H1 (cell line): ENCODE data around the gene USP10. TPM values are rescaled to one million over a fixed set of nuclear protein-coding genes. Genes with fewer than 3 reads are reported as not detected.

Experiments
- CTCF ChIA-PET: fragments of 300-600 bp; sonication (Branson Sonifier 250); formaldehyde crosslinking; loops from one replicate; lab custom pipeline; 2021; ENCODE audit not compliant: partially characterized antibody; lab: Charles Lee
- POLR2A ChIA-PET: fragments of 300-600 bp; sonication (Branson Sonifier 250); formaldehyde crosslinking; loops from one replicate; lab custom pipeline; 2021; ENCODE audit warnings: inconsistent platforms; ENCODE audit not compliant: partially characterized antibody; lab: Charles Lee
- DNase-seq, 2 experiments: peaks; one replicate each; pipeline versions ENCODE4 v3.0.0 to v3.0.0-alpha.2; 2010 to 2022; ENCODE audit warnings: low spot score in 2 of 2, low read depth in 1 of 2, mixed read lengths in 1 of 2
- FAIRE-seq: peaks from 2 replicates; lab custom pipeline; 2011; peaks lifted over from hg19 to GRCh38; lab: Jason Lieb, UNC
- H2AFZ ChIP-seq: 2 replicates; pipeline ENCODE4 v1.8.1; 2012; ENCODE audit warnings: low read length, inconsistent platforms
- H2AK5ac ChIP-seq: 2 replicates; pipeline ENCODE4 v1.6.1; 2013; ENCODE audit warnings: low read depth, low read length
- H2BK120ac ChIP-seq: replicated peaks from 2 replicates; pipeline ENCODE3; 2013; ENCODE audit warnings: low read depth, low read length, inconsistent platforms
- H2BK12ac ChIP-seq: 2 replicates; pipeline ENCODE4 v1.6.1; 2013; ENCODE audit warnings: low read depth, low read length
- H2BK15ac ChIP-seq: 2 replicates; pipeline ENCODE4 v1.6.1; 2013; ENCODE audit warnings: low read length
- H2BK20ac ChIP-seq: 2 replicates; pipeline ENCODE4 v1.6.1; 2013; ENCODE audit warnings: low read length
- H2BK5ac ChIP-seq: 2 replicates; pipeline ENCODE4 v1.6.1; 2013; ENCODE audit warnings: low read depth, low read length
- H3K14ac ChIP-seq: 2 replicates; pipeline ENCODE4 v1.6.1; 2013; ENCODE audit warnings: inconsistent platforms; ENCODE audit not compliant: insufficient read length
- H3K18ac ChIP-seq: 2 replicates; pipeline ENCODE4 v1.6.1; 2013; ENCODE audit warnings: low read length; ENCODE audit errors: extremely low read depth
- H3K23ac ChIP-seq: 2 replicates; pipeline ENCODE4 v1.6.1; 2013; ENCODE audit warnings: inconsistent platforms; ENCODE audit not compliant: insufficient read length
- H3K23me2 ChIP-seq: 2 replicates; pipeline ENCODE4 v1.6.1; 2013; ENCODE audit warnings: low read depth, low read length
- H3K27ac ChIP-seq: 2 replicates; pipeline ENCODE4 v1.6.1; 2011; ENCODE audit warnings: low read depth, low read length, inconsistent platforms
- H3K27me3 ChIP-seq, 4 experiments: replicated peaks in 1 of 4; 1 replicate in 1 of 4; 2 replicates in 3 of 4; pipeline versions ENCODE4 v1.6.1 to v1.8.1; 2011 to 2013; ENCODE audit warnings: low read length in 3 of 4, mild to moderate bottlenecking in 3 of 4, inconsistent platforms in 2 of 4, mixed read lengths in 2 of 4, moderate library complexity in 1 of 4; ENCODE audit not compliant: control insufficient read depth in 3 of 4, insufficient read depth in 3 of 4; ENCODE audit errors: extremely low read depth in 1 of 4
- H3K36me3 ChIP-seq, 4 experiments: 2 replicates each; pipeline versions ENCODE4 v1.6.1 to v1.8.1; 2011 to 2013; ENCODE audit warnings: mild to moderate bottlenecking in 4 of 4, low read length in 3 of 4, moderate library complexity in 2 of 4, control low read depth in 1 of 4, inconsistent platforms in 1 of 4; ENCODE audit not compliant: insufficient read depth in 4 of 4, control insufficient read depth in 2 of 4
- H3K4ac ChIP-seq: replicated peaks from 2 replicates; pipeline ENCODE3; 2013; ENCODE audit warnings: low read length, low read depth, mixed read lengths, inconsistent platforms; ENCODE audit not compliant: insufficient read length
- H3K4me1 ChIP-seq, 4 experiments: replicated peaks in 1 of 4; 1 replicate in 1 of 4; 2 replicates in 3 of 4; pipeline versions ENCODE4 v1.6.1 to v1.8.1; 2011 to 2013; ENCODE audit warnings: low read length in 3 of 4, inconsistent platforms in 2 of 4, mixed read lengths in 1 of 4; ENCODE audit not compliant: insufficient read depth in 4 of 4, control insufficient read depth in 3 of 4
- H3K4me2 ChIP-seq, 2 experiments: 2 replicates each; pipeline versions ENCODE4 v1.6.1 to v1.8.1; 2011 to 2013; ENCODE audit warnings: low read depth in 2 of 2, low read length in 2 of 2, control low read depth in 1 of 2, inconsistent platforms in 1 of 2, mild to moderate bottlenecking in 1 of 2; ENCODE audit not compliant: insufficient read depth in 1 of 2
- H3K4me3 ChIP-seq, 4 experiments: fragments of 200-600, 300-600 bp in 1 of 4; sonication (generic), shearing (Covaris generic), sonication (Bioruptor Twin) in 1 of 4; 2 replicates each; pipeline versions ENCODE4 v1.5.1 to v1.8.1; 2011 to 2016; ENCODE audit warnings: low read length in 4 of 4, low read depth in 3 of 4, control low read depth in 2 of 4, inconsistent platforms in 2 of 4, mild to moderate bottlenecking in 2 of 4, mixed read lengths in 1 of 4, moderate library complexity in 1 of 4; ENCODE audit not compliant: insufficient read depth in 2 of 4; ENCODE audit errors: extremely low read depth in 1 of 4
- H3K56ac ChIP-seq: replicated peaks from 2 replicates; pipeline ENCODE3; 2013; ENCODE audit warnings: low read depth, mild to moderate bottlenecking, mixed read lengths, low read length, inconsistent platforms; ENCODE audit not compliant: insufficient read length
- H3K79me1 ChIP-seq: 2 replicates; pipeline ENCODE4 v1.6.1; 2013; ENCODE audit warnings: low read depth, low read length, control low read depth
- H3K79me2 ChIP-seq, 2 experiments: 2 replicates each; pipeline versions ENCODE4 v1.6.1 to v1.8.1; 2012 to 2013; ENCODE audit warnings: low read length in 2 of 2, mild to moderate bottlenecking in 2 of 2, inconsistent platforms in 1 of 2; ENCODE audit not compliant: insufficient read depth in 2 of 2, control insufficient read depth in 1 of 2
- H3K9ac ChIP-seq, 4 experiments: replicated peaks in 1 of 4; 1 replicate in 1 of 4; 2 replicates in 3 of 4; pipeline versions ENCODE4 v1.6.1 to v1.8.1; 2011 to 2013; ENCODE audit warnings: low read depth in 3 of 4, low read length in 3 of 4, control low read depth in 2 of 4, mild to moderate bottlenecking in 2 of 4, moderate library complexity in 2 of 4, inconsistent platforms in 1 of 4; ENCODE audit errors: extremely low read depth in 1 of 4
- H3K9me3 ChIP-seq, 2 experiments: 2 replicates each; pipeline versions ENCODE4 v1.6.1 to v1.8.1; 2012 to 2013; ENCODE audit warnings: mild to moderate bottlenecking in 2 of 2, moderate library complexity in 2 of 2, control low read depth in 1 of 2, inconsistent platforms in 1 of 2, low read depth in 1 of 2, low read length in 1 of 2, mixed read lengths in 1 of 2; ENCODE audit not compliant: insufficient read depth in 2 of 2
- H4K20me1 ChIP-seq, 2 experiments: replicated peaks in 1 of 2; 2 replicates each; pipeline versions ENCODE3 to v1.8.1; 2011 to 2013; ENCODE audit warnings: inconsistent platforms in 2 of 2, low read length in 2 of 2, mild to moderate bottlenecking in 1 of 2; ENCODE audit not compliant: insufficient read depth in 2 of 2, control insufficient read depth in 1 of 2
- H4K5ac ChIP-seq: 2 replicates; pipeline ENCODE4 v1.6.1; 2013; ENCODE audit warnings: low read length, low read depth, mixed read lengths, inconsistent platforms; ENCODE audit not compliant: insufficient read length
- H4K8ac ChIP-seq: 2 replicates; pipeline ENCODE4 v1.8.0; 2013; ENCODE audit warnings: mild to moderate bottlenecking, moderate library complexity, low read length, inconsistent platforms; ENCODE audit not compliant: insufficient read depth; ENCODE audit errors: extremely low read depth
- H4K91ac ChIP-seq: replicated peaks from 2 replicates; pipeline ENCODE3; 2013; ENCODE audit warnings: low read length, mixed read lengths, inconsistent platforms; ENCODE audit not compliant: insufficient read length
- CBX5 ChIP-seq: fragments of 300-800, 300-1000 bp; sonication (generic); IDR thresholded peaks from 2 replicates; pipeline ENCODE4 v1.7.1; 2016; ENCODE audit warnings: antibody characterized with exemption, low read length, low read depth
- CEBPB ChIP-seq: IDR thresholded peaks from 2 replicates; pipeline ENCODE4 v1.6.1; 2012; ENCODE audit warnings: low read depth, low read length
- EZH2 ChIP-seq: fragments of 200-600 bp; sonication (generic); IDR thresholded peaks from 2 replicates; pipeline ENCODE4 v1.7.1; 2012; ENCODE audit warnings: low read depth, mild to moderate bottlenecking, moderate library complexity, low read length, inconsistent platforms; ENCODE audit not compliant: severe bottlenecking
- GABPA ChIP-seq: IDR thresholded peaks from 2 replicates; pipeline ENCODE4 v1.6.1; 2011; ENCODE audit warnings: mild to moderate bottlenecking, low read length, moderate library complexity, borderline replicate concordance; ENCODE audit not compliant: insufficient read depth
- GTF2F1 ChIP-seq: IDR thresholded peaks from 2 replicates; pipeline ENCODE4 v1.6.1; 2012; ENCODE audit warnings: low read depth, low read length, improper control_type of control experiment, borderline replicate concordance
- POLR2AphosphoS5 ChIP-seq: IDR thresholded peaks from 2 replicates; pipeline ENCODE4 v1.6.1; 2011; ENCODE audit warnings: low read depth, low read length
- SIN3A ChIP-seq, 2 experiments: IDR thresholded peaks in 1 of 2; conservative IDR thresholded peaks in 1 of 2; 2 replicates each; pipeline ENCODE4 v1.6.1; 2011 to 2012; ENCODE audit warnings: low read length in 2 of 2, improper control_type of control experiment in 1 of 2, low read depth in 1 of 2, mild to moderate bottlenecking in 1 of 2
- SP1 ChIP-seq: IDR thresholded peaks from 2 replicates; pipeline ENCODE4 v1.6.1; 2011; ENCODE audit warnings: low read depth, low read length
- SP4 ChIP-seq: IDR thresholded peaks from 2 replicates; pipeline ENCODE4 v1.6.1; 2012; ENCODE audit warnings: low read length, inconsistent platforms
- TAF7 ChIP-seq: optimal IDR thresholded peaks from 2 replicates; pipeline ENCODE3; 2011; ENCODE audit warnings: low read depth, mild to moderate bottlenecking, inconsistent platforms, low read length, moderate library complexity, borderline replicate concordance
- WGBS, 2 experiments: shearing (Covaris generic) in 1 of 2; methylation state at CpG; one replicate each; pipeline versions ENCODE4 v1.1.6 to v1.1.7; 2013 to 2015; ENCODE audit warnings: low lambda C conversion rate in 2 of 2, mixed read lengths in 2 of 2, inconsistent platforms in 1 of 2, low coverage in 1 of 2, missing lambda C conversion rate in 1 of 2; ENCODE audit not compliant: insufficient replicate concordance in 2 of 2, insufficient coverage in 1 of 2, insufficient read length in 1 of 2; ENCODE audit errors: extremely low coverage in 1 of 2, missing lambda C conversion rate in 1 of 2; 5-methylcytosine and 5-hydroxymethylcytosine counted together
- polyA plus RNA-seq, 7 experiments: library from polyadenylated mRNA; depleted of rRNA in 3 of 7; stranded (reverse) in 5 of 7; unstranded in 2 of 7; fragments of >200 nt in 5 of 7; fragments of 200-250 nt in 2 of 7; gene quantifications; 1 replicate in 5 of 7; 2 replicates in 1 of 7; 4 replicates in 1 of 7; pipeline versions ENCODE4 v1.2.1 to v1.2.3, GENCODE V29; 2011 to 2013; ENCODE audit warnings: missing spikeins in 2 of 7, mixed read lengths in 2 of 7
- total RNA-seq: library from RNA; stranded (reverse); fragmentation: NEBNext Ultra II Directional; extraction: Animal tissue kit (Norgen Biotek cat#: 25700); gene quantifications from 2 replicates; pipeline ENCODE4 v1.2.1, GENCODE V29; 2021
- TF ChIP-seq, protein P1 (sequence below), 3 experiments: IDR thresholded peaks; 1 replicate in 2 of 3; 2 replicates in 1 of 3; pipeline versions ENCODE4 v1.5.1 to v1.6.1; 2011; ENCODE audit warnings: low read length in 3 of 3, mild to moderate bottlenecking in 3 of 3, inconsistent platforms in 2 of 3, low read depth in 1 of 3, moderate library complexity in 1 of 3; ENCODE audit not compliant: insufficient read depth in 1 of 3; ENCODE audit errors: control extremely low read depth in 1 of 3

The USP10 gene
- total and polyA plus RNA-seq, 2 of the 8 experiments (the other 6 are each of a cell fraction or from before 2014, with no cell fraction given) = 171 to 195 TPM

DNA sequence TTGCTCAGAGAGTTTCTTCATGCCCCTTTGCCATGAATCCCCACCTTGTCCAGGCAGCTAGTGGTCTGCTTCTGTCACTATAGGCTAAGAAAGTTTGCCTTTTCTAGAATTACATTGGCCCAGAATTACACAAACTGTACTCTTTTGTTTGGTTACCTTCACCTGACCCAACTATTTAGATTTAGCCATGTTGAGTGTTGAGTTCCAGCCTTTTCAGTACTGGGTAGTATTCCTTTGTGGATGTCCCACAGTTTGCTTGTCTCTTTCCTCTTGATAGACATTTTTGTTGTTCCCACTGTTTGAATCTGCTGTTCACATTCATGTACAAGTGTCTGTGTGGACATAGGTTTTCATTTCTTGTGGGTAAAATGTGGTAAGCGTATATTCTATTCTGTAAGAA is 22.3 kb downstream of the USP10 start:
- peaks cover 31 to 34% of the 10 kb centered on the region in 2 experiments for H4K20me1 ChIP-seq
- WGBS, 2 experiments = 79% methylated on average over 1 of the region's 1 CpG; no CpG with 5 or more reads in 1 of the 2 experiments
- CTCF ChIA-PET = interaction anchor here (0.7 to 9.0 kb wide), 5 partner anchors 12 to 100 kb away, joined by 3 to 120 read pairs (median 24); no protein-coding TSS in a partner anchor
- TF ChIP-seq SIN3A (conservative IDR thresholded peaks at IDR 0.05 in 1 of 2, IDR thresholded peaks at IDR 0.05 in 1 of 2; ENCODE audit: low read depth in 1 of 2, low read length in 2 of 2) (no peak), EZH2 (no peak), CBX5 (no peak), CEBPB (no peak), POLR2AphosphoS5 (no peak), GTF2F1 (no peak), TAF7 (no peak), GABPA (no peak), SP4 (no peak), SP1 (no peak)
- TF ChIP-seq, protein P1, sequence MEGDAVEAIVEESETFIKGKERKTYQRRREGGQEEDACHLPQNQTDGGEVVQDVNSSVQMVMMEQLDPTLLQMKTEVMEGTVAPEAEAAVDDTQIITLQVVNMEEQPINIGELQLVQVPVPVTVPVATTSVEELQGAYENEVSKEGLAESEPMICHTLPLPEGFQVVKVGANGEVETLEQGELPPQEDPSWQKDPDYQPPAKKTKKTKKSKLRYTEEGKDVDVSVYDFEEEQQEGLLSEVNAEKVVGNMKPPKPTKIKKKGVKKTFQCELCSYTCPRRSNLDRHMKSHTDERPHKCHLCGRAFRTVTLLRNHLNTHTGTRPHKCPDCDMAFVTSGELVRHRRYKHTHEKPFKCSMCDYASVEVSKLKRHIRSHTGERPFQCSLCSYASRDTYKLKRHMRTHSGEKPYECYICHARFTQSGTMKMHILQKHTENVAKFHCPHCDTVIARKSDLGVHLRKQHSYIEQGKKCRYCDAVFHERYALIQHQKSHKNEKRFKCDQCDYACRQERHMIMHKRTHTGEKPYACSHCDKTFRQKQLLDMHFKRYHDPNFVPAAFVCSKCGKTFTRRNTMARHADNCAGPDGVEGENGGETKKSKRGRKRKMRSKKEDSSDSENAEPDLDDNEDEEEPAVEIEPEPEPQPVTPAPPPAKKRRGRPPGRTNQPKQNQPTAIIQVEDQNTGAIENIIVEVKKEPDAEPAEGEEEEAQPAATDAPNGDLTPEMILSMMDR (IDR thresholded peaks at IDR 0.05; ENCODE audit: control extremely low read depth in 1 of 3, insufficient read depth in 1 of 3, low read depth in 1 of 3, low read length in 3 of 3) = no peak

More for the DNA sequence above, 22.3 kb downstream of the USP10 start:
- POLR2A ChIA-PET = interaction anchor here (0.6 to 2.3 kb wide), 3 partner anchors 9 to 21 kb away, joined by 3 to 8 read pairs (median 4); no protein-coding TSS in a partner anchor
- H3K4me2 ChIP-seq = no peak overlapping the region
- peaks cover 25 to 98% of the 10 kb centered on the region in 2 experiments for H3K79me2 ChIP-seq
- peaks cover 5 to 17% (median 13%) of the 10 kb centered on the region in 4 experiments; a peak in 5 of 7 replicates for H3K4me1 ChIP-seq
- DNase-seq (no peak), FAIRE-seq (no peak)
- no peak overlapping the region for H2BK20ac ChIP-seq
- H3K36me3 ChIP-seq = peaks cover 0 to 5% (median 0%) of the 10 kb centered on the region in 4 experiments; a peak in 1 of 8 replicates
- H4K8ac ChIP-seq = no peak overlapping the region
- H4K5ac ChIP-seq = no peak overlapping the region
- H2BK5ac ChIP-seq = no peak overlapping the region
- H3K18ac ChIP-seq = no peak overlapping the region
- H3K9ac ChIP-seq = no peak overlapping the region
- no peaks in the 10 kb centered on the region for H3K23me2 ChIP-seq
- no peak overlapping the region for H2BK15ac ChIP-seq
- H3K27me3 ChIP-seq = no peaks in the 10 kb centered on the region
- H4K91ac ChIP-seq = no peak overlapping the region
- H3K9me3 ChIP-seq = no peaks in the 10 kb centered on the region
- no peak overlapping the region for H3K4ac ChIP-seq
- no peak overlapping the region for H3K14ac ChIP-seq
- H3K4me3 ChIP-seq = no peak overlapping the region
- no peak overlapping the region for H3K27ac ChIP-seq
- no peak overlapping the region for H2BK120ac ChIP-seq
- H2AK5ac ChIP-seq = no peak overlapping the region
- no peak overlapping the region for H3K56ac ChIP-seq
- H3K23ac ChIP-seq = no peak overlapping the region
- H2AFZ ChIP-seq = no peak overlapping the region
- no peak overlapping the region for H2BK12ac ChIP-seq
- H3K79me1 ChIP-seq = no peaks in the 10 kb centered on the region; the same call in 1 of the 2 replicates
